H1 (cell line): ENCODE results near the gene PXMP4. TPM values are rescaled to one million over a fixed set of nuclear protein-coding genes. Genes with fewer than 3 reads are reported as not detected.

Source experiments
- CTCF ChIA-PET: fragments of 300-600 bp; sonication (Branson Sonifier 250); formaldehyde crosslinking; loops from one replicate; lab custom pipeline; 2021; ENCODE audit not compliant: partially characterized antibody; lab: Charles Lee
- POLR2A ChIA-PET: fragments of 300-600 bp; sonication (Branson Sonifier 250); formaldehyde crosslinking; loops from one replicate; lab custom pipeline; 2021; ENCODE audit warnings: inconsistent platforms; ENCODE audit not compliant: partially characterized antibody; lab: Charles Lee
- DNase-seq, 2 experiments: peaks; one replicate each; pipeline versions ENCODE4 v3.0.0 to v3.0.0-alpha.2; 2010 to 2022; ENCODE audit warnings: low spot score in 2 of 2, low read depth in 1 of 2, mixed read lengths in 1 of 2
- FAIRE-seq: peaks from 2 replicates; lab custom pipeline; 2011; peaks lifted over from hg19 to GRCh38; lab: Jason Lieb, UNC
- H2AFZ ChIP-seq: 2 replicates; pipeline ENCODE4 v1.8.1; 2012; ENCODE audit warnings: low read length, inconsistent platforms
- H2AK5ac ChIP-seq: 2 replicates; pipeline ENCODE4 v1.6.1; 2013; ENCODE audit warnings: low read depth, low read length
- H2BK120ac ChIP-seq: replicated peaks from 2 replicates; pipeline ENCODE3; 2013; ENCODE audit warnings: low read depth, low read length, inconsistent platforms
- H2BK12ac ChIP-seq: 2 replicates; pipeline ENCODE4 v1.6.1; 2013; ENCODE audit warnings: low read depth, low read length
- H2BK15ac ChIP-seq: 2 replicates; pipeline ENCODE4 v1.6.1; 2013; ENCODE audit warnings: low read length
- H2BK20ac ChIP-seq: 2 replicates; pipeline ENCODE4 v1.6.1; 2013; ENCODE audit warnings: low read length
- H2BK5ac ChIP-seq: 2 replicates; pipeline ENCODE4 v1.6.1; 2013; ENCODE audit warnings: low read depth, low read length
- H3K14ac ChIP-seq: 2 replicates; pipeline ENCODE4 v1.6.1; 2013; ENCODE audit warnings: inconsistent platforms; ENCODE audit not compliant: insufficient read length
- H3K18ac ChIP-seq: 2 replicates; pipeline ENCODE4 v1.6.1; 2013; ENCODE audit warnings: low read length; ENCODE audit errors: extremely low read depth
- H3K23ac ChIP-seq: 2 replicates; pipeline ENCODE4 v1.6.1; 2013; ENCODE audit warnings: inconsistent platforms; ENCODE audit not compliant: insufficient read length
- H3K23me2 ChIP-seq: 2 replicates; pipeline ENCODE4 v1.6.1; 2013; ENCODE audit warnings: low read depth, low read length
- H3K27ac ChIP-seq: 2 replicates; pipeline ENCODE4 v1.6.1; 2011; ENCODE audit warnings: low read depth, low read length, inconsistent platforms
- H3K27me3 ChIP-seq, 4 experiments: replicated peaks in 1 of 4; 1 replicate in 1 of 4; 2 replicates in 3 of 4; pipeline versions ENCODE4 v1.6.1 to v1.8.1; 2011 to 2013; ENCODE audit warnings: low read length in 3 of 4, mild to moderate bottlenecking in 3 of 4, inconsistent platforms in 2 of 4, mixed read lengths in 2 of 4, moderate library complexity in 1 of 4; ENCODE audit not compliant: control insufficient read depth in 3 of 4, insufficient read depth in 3 of 4; ENCODE audit errors: extremely low read depth in 1 of 4
- H3K36me3 ChIP-seq, 4 experiments: 2 replicates each; pipeline versions ENCODE4 v1.6.1 to v1.8.1; 2011 to 2013; ENCODE audit warnings: mild to moderate bottlenecking in 4 of 4, low read length in 3 of 4, moderate library complexity in 2 of 4, control low read depth in 1 of 4, inconsistent platforms in 1 of 4; ENCODE audit not compliant: insufficient read depth in 4 of 4, control insufficient read depth in 2 of 4
- H3K4ac ChIP-seq: replicated peaks from 2 replicates; pipeline ENCODE3; 2013; ENCODE audit warnings: low read length, low read depth, mixed read lengths, inconsistent platforms; ENCODE audit not compliant: insufficient read length
- H3K4me1 ChIP-seq, 4 experiments: replicated peaks in 1 of 4; 1 replicate in 1 of 4; 2 replicates in 3 of 4; pipeline versions ENCODE4 v1.6.1 to v1.8.1; 2011 to 2013; ENCODE audit warnings: low read length in 3 of 4, inconsistent platforms in 2 of 4, mixed read lengths in 1 of 4; ENCODE audit not compliant: insufficient read depth in 4 of 4, control insufficient read depth in 3 of 4
- H3K4me2 ChIP-seq, 2 experiments: 2 replicates each; pipeline versions ENCODE4 v1.6.1 to v1.8.1; 2011 to 2013; ENCODE audit warnings: low read depth in 2 of 2, low read length in 2 of 2, control low read depth in 1 of 2, inconsistent platforms in 1 of 2, mild to moderate bottlenecking in 1 of 2; ENCODE audit not compliant: insufficient read depth in 1 of 2
- H3K4me3 ChIP-seq, 4 experiments: fragments of 200-600, 300-600 bp in 1 of 4; sonication (generic), shearing (Covaris generic), sonication (Bioruptor Twin) in 1 of 4; 2 replicates each; pipeline versions ENCODE4 v1.5.1 to v1.8.1; 2011 to 2016; ENCODE audit warnings: low read length in 4 of 4, low read depth in 3 of 4, control low read depth in 2 of 4, inconsistent platforms in 2 of 4, mild to moderate bottlenecking in 2 of 4, mixed read lengths in 1 of 4, moderate library complexity in 1 of 4; ENCODE audit not compliant: insufficient read depth in 2 of 4; ENCODE audit errors: extremely low read depth in 1 of 4
- H3K56ac ChIP-seq: replicated peaks from 2 replicates; pipeline ENCODE3; 2013; ENCODE audit warnings: low read depth, mild to moderate bottlenecking, mixed read lengths, low read length, inconsistent platforms; ENCODE audit not compliant: insufficient read length
- H3K79me1 ChIP-seq: 2 replicates; pipeline ENCODE4 v1.6.1; 2013; ENCODE audit warnings: low read depth, low read length, control low read depth
- H3K79me2 ChIP-seq, 2 experiments: 2 replicates each; pipeline versions ENCODE4 v1.6.1 to v1.8.1; 2012 to 2013; ENCODE audit warnings: low read length in 2 of 2, mild to moderate bottlenecking in 2 of 2, inconsistent platforms in 1 of 2; ENCODE audit not compliant: insufficient read depth in 2 of 2, control insufficient read depth in 1 of 2
- H3K9ac ChIP-seq, 4 experiments: replicated peaks in 1 of 4; 1 replicate in 1 of 4; 2 replicates in 3 of 4; pipeline versions ENCODE4 v1.6.1 to v1.8.1; 2011 to 2013; ENCODE audit warnings: low read depth in 3 of 4, low read length in 3 of 4, control low read depth in 2 of 4, mild to moderate bottlenecking in 2 of 4, moderate library complexity in 2 of 4, inconsistent platforms in 1 of 4; ENCODE audit errors: extremely low read depth in 1 of 4
- H3K9me3 ChIP-seq, 2 experiments: 2 replicates each; pipeline versions ENCODE4 v1.6.1 to v1.8.1; 2012 to 2013; ENCODE audit warnings: mild to moderate bottlenecking in 2 of 2, moderate library complexity in 2 of 2, control low read depth in 1 of 2, inconsistent platforms in 1 of 2, low read depth in 1 of 2, low read length in 1 of 2, mixed read lengths in 1 of 2; ENCODE audit not compliant: insufficient read depth in 2 of 2
- H4K20me1 ChIP-seq, 2 experiments: replicated peaks in 1 of 2; 2 replicates each; pipeline versions ENCODE3 to v1.8.1; 2011 to 2013; ENCODE audit warnings: inconsistent platforms in 2 of 2, low read length in 2 of 2, mild to moderate bottlenecking in 1 of 2; ENCODE audit not compliant: insufficient read depth in 2 of 2, control insufficient read depth in 1 of 2
- H4K5ac ChIP-seq: 2 replicates; pipeline ENCODE4 v1.6.1; 2013; ENCODE audit warnings: low read length, low read depth, mixed read lengths, inconsistent platforms; ENCODE audit not compliant: insufficient read length
- H4K8ac ChIP-seq: 2 replicates; pipeline ENCODE4 v1.8.0; 2013; ENCODE audit warnings: mild to moderate bottlenecking, moderate library complexity, low read length, inconsistent platforms; ENCODE audit not compliant: insufficient read depth; ENCODE audit errors: extremely low read depth
- H4K91ac ChIP-seq: replicated peaks from 2 replicates; pipeline ENCODE3; 2013; ENCODE audit warnings: low read length, mixed read lengths, inconsistent platforms; ENCODE audit not compliant: insufficient read length
- BCL11A ChIP-seq, 2 experiments: IDR thresholded peaks; one replicate each; pipeline ENCODE4 v1.6.1; 2011; ENCODE audit warnings: low read depth in 2 of 2, low read length in 2 of 2, mild to moderate bottlenecking in 2 of 2
- CEBPB ChIP-seq: IDR thresholded peaks from 2 replicates; pipeline ENCODE4 v1.6.1; 2012; ENCODE audit warnings: low read depth, low read length
- KDM1A ChIP-seq: fragments of 200-600, 300-600 bp; sonication (generic); IDR thresholded peaks from 2 replicates; pipeline ENCODE4 v1.7.1; 2016; ENCODE audit warnings: mild to moderate bottlenecking, low read length, borderline replicate concordance
- PHF8 ChIP-seq: fragments of 200-600 bp; sonication (generic); conservative IDR thresholded peaks from 2 replicates; pipeline ENCODE4 v1.7.1; 2012; ENCODE audit warnings: low read depth, mild to moderate bottlenecking, inconsistent platforms, low read length, moderate library complexity
- POLR2AphosphoS5 ChIP-seq: IDR thresholded peaks from 2 replicates; pipeline ENCODE4 v1.6.1; 2011; ENCODE audit warnings: low read depth, low read length
- POU5F1 ChIP-seq: IDR thresholded peaks from 2 replicates; pipeline ENCODE4 v1.6.1; 2011; ENCODE audit warnings: low read depth, mild to moderate bottlenecking, low read length, moderate library complexity
- RXRA ChIP-seq: IDR thresholded peaks from 2 replicates; pipeline ENCODE4 v1.6.1; 2011; ENCODE audit warnings: low read depth, mild to moderate bottlenecking, low read length, moderate library complexity; ENCODE audit not compliant: insufficient read depth
- SAP30 ChIP-seq: fragments of 300-600 bp; sonication (generic); IDR thresholded peaks from 2 replicates; pipeline ENCODE4 v1.7.1; 2012; ENCODE audit warnings: low read length, moderate library complexity, mild to moderate bottlenecking, inconsistent platforms; ENCODE audit not compliant: insufficient read depth, insufficient replicate concordance
- WGBS, 2 experiments: shearing (Covaris generic) in 1 of 2; methylation state at CpG; one replicate each; pipeline versions ENCODE4 v1.1.6 to v1.1.7; 2013 to 2015; ENCODE audit warnings: low lambda C conversion rate in 2 of 2, mixed read lengths in 2 of 2, inconsistent platforms in 1 of 2, low coverage in 1 of 2, missing lambda C conversion rate in 1 of 2; ENCODE audit not compliant: insufficient replicate concordance in 2 of 2, insufficient coverage in 1 of 2, insufficient read length in 1 of 2; ENCODE audit errors: extremely low coverage in 1 of 2, missing lambda C conversion rate in 1 of 2; 5-methylcytosine and 5-hydroxymethylcytosine counted together
- polyA plus RNA-seq, 7 experiments: library from polyadenylated mRNA; depleted of rRNA in 3 of 7; stranded (reverse) in 5 of 7; unstranded in 2 of 7; fragments of >200 nt in 5 of 7; fragments of 200-250 nt in 2 of 7; gene quantifications; 1 replicate in 5 of 7; 2 replicates in 1 of 7; 4 replicates in 1 of 7; pipeline versions ENCODE4 v1.2.1 to v1.2.3, GENCODE V29; 2011 to 2013; ENCODE audit warnings: missing spikeins in 2 of 7, mixed read lengths in 2 of 7
- total RNA-seq: library from RNA; stranded (reverse); fragmentation: NEBNext Ultra II Directional; extraction: Animal tissue kit (Norgen Biotek cat#: 25700); gene quantifications from 2 replicates; pipeline ENCODE4 v1.2.1, GENCODE V29; 2021

Gene PXMP4
- total and polyA plus RNA-seq, 2 of the 8 experiments (the other 6 are each of a cell fraction or from before 2014, with no cell fraction given): 3.3 to 3.4 TPM

- no peak overlapping the region for H2AK5ac ChIP-seq
Observed at GRCh38 chr20:33733654-33734576, 13.8 kb upstream of the PXMP4 start.

More at GRCh38 chr20:33733654-33734576, 13.8 kb upstream of the PXMP4 start:
- Histone ChIP-seq H4K5ac (no peak overlapping the region), H3K27ac (no peak overlapping the region), H3K23me2 (peaks cover 9% of the 10 kb centered on the region), H3K56ac (no peak overlapping the region), H3K9me3 (peaks cover 6 to 10% of the 10 kb centered on the region in 2 experiments), H2BK15ac (no peak overlapping the region; the same call in 1 of the 2 replicates), H2BK120ac (no peak overlapping the region), H3K79me2 (no peaks in the 10 kb centered on the region), H3K27me3 (no peaks in the 10 kb centered on the region), H3K4me3 (no peak overlapping the region), H4K20me1 (peaks cover 0 to 3% of the 10 kb centered on the region in 2 experiments), H3K14ac (no peak overlapping the region), H2BK12ac (no peak overlapping the region), H2AFZ (no peak overlapping the region), H3K4ac (no peak overlapping the region), H2BK20ac (peak overlapping the region; percentile 43; the same call in 1 of the 2 replicates), H3K9ac (no peak overlapping the region), H3K36me3 (no peaks in the 10 kb centered on the region; a peak in 1 of 8 replicates), H3K4me2 (no peak overlapping the region; a peak in 1 of 4 replicates), H3K79me1 (no peaks in the 10 kb centered on the region), H3K23ac (no peak overlapping the region), H4K8ac (no peak overlapping the region), H3K4me1 (peaks cover 4 to 10% (median 7%) of the 10 kb centered on the region in 4 experiments), H2BK5ac (no peak overlapping the region), H3K18ac (no peak overlapping the region; the same call in 1 of the 2 replicates), H4K91ac (no peak overlapping the region)
- DNase-seq (peak in 1 of 2 experiments; percentile 49), FAIRE-seq (no peak)
- WGBS, 2 experiments: 64% methylated on average over 6 of the region's 6 CpGs; no CpG with 5 or more reads in 1 of the 2 experiments
- TF ChIP-seq RXRA (no peak), CEBPB (no peak), SAP30 (no peak), BCL11A (IDR thresholded peaks at IDR 0.05; ENCODE audit: low read depth in 2 of 2, low read length in 2 of 2) (no peak), POU5F1 (no peak), KDM1A (no peak), PHF8 (no peak), POLR2AphosphoS5 (no peak)
- ChIA-PET POLR2A (interaction anchor here (2.7 kb wide), 1 partner anchor 49 kb away, joined by 8 read pairs; no protein-coding TSS in a partner anchor), CTCF (interaction anchor here (1.6 to 2.5 kb wide), 3 partner anchors 16 to 67 kb away, joined by 3 to 6 read pairs (median 4); partner anchors contain the start of gene ACTL10)
